HTERT RPE-1 (cell line): ENCODE results near the gene HTR3C.

Experiments used
- in situ Hi-C: fragments of 300-500 bp; cut with MboI; formaldehyde crosslinking; loops from 4 replicates; pipeline ENCODE4 v1.14.3; 2020; ENCODE audit warnings: low sequenced_read_pairs

The HTR3C gene

DNA sequence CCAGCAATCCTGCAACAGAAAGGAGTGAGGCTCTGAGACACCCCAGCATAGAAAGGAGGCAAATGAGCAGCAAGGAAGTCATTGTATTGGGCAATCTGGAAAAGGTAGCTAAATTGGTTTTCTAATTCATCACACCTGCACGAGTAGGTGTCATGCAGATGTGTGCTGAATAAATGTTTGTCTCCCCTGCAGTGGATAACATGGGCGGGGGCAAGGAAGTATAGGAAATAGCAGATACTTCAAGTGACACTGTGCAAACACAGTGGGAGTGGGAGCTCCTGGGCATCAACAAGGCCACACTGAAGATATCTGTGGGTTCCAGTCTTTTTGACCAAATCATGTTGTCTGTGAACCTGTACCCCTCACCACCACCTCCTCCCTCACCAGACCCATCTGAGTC, 29.6 kb downstream of the HTR3C start:
- in situ Hi-C loops, result no loop called here

DNA sequence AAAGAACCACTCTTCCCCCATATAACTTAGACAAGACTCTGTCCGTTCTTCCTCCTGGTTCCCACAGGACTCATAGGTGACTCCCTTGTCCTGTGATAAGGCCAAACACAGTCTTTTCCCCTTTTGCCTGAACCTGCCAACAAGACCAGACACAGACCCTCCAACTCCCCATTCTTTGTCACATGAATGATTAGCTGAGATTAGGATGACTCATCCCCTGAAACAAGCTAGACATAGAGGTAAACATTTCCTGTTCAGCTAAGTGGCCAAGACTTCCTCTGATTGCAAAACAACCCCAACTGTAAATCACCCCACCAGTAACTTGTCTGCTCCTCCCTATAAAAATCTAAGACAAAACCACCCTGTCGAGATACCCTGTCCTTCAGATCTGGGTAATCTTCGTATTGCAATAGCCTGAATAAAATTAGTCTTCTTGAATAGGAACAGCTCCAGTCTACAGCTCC, 32.6 kb downstream of the HTR3C start:
- in situ Hi-C loops, result no loop called here

DNA sequence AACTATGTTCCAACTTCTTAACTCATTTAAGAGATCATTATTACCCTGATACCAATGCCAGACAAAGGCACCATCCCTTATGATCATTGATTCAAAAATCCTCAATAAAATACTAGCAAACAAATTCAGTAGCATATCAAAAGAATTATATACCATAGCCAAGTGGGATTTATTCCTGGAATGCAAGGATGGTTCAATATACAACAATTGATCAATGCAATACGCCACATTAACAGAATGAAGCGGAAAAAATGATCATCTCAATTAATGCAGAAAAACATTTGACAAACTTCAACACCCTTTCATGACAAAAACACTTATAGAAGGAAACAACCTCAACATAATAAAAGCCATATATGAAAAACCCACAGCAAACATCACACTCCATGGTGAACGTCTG, 39.4 kb downstream of the HTR3C start:
- in situ Hi-C loops, result no loop called here

- in situ Hi-C loops, result no loop called here
These were observed 44.0 kb downstream of the HTR3C start, which contains the start of gene HTR3E for GRCh38 chr3:184096811-184097383. HTR3E (plus strand) TSS chr3:184097064; CDS start chr3:184097530, 466 bp downstream.

DNA sequence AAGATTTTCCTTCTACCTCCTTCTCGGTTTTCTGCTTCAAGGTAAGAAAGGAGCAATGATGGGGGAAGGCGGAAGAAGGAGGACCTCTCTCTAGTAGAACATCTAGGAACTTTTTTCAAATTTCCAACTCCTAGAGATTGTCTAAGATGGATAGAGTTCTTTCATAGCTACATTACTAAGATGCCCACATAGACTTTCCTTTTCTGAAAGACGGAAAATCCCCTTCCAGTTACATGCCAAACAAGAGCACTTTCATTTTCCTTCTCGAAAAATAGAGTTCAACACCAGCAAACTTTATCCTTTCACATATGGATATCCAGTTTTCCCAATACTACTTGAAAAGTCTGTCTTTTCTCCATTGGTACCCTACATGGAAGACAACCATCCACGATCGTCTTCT, 44.7 kb downstream of the HTR3C start:
- in situ Hi-C loops, result no loop called here

DNA sequence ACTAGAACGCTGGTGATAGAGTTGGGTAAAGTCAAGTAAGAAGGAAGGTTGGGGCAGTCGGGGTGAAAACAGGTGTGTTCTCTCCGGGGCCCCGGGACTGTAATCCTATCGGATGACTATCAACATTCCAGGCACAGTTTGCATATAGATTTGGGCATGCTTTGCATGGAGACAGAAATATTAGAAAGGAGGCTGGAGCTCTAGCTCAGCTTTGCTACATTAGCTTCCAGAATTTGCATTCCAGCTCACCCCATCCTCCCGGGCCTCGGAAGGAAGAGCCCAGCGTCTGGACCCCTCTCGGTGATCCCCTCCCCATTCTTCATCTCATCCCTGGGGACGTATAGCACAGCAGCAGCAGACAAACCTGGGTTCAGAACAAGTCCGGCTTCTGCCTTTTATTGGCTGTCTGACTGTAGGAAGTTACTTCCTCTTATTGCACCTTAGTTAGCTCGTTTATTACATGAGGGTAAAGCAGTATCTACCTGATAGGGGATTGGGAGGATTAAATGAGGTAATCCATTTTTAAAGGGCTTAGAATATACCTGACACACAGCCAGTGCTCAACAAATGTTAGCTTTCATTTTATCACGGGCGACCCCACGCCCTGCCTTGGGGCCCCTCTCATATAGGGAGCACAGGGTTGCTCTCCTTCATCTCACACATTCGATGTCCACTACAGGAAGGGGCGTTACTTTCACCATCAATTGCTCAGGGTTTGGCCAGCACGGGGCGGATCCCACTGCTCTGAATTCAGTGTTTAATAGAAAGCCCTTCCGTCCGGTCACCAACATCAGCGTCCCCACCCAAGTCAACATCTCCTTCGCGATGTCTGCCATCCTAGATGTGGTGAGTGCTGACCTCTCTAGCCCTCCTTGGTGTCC, 47.2 kb downstream of the HTR3C start:
- in situ Hi-C loops, result no loop called here
